A549 (cell line): ENCODE measurements around the gene DDX55. TPM values are rescaled to one million over a fixed set of nuclear protein-coding genes. Genes with fewer than 3 reads are reported as not detected.

Source experiments
- ATAC-seq, 2 experiments: fragments of 200-7000 bp in 1 of 2; fragments of >200 bp in 1 of 2; cut with Nextera tagmentation in 1 of 2; cut with Tn5 transposase in 1 of 2; 3 replicates each; pipeline versions ENCODE4 v1.8.0 to v1.9.1; 2018 to 2020; ENCODE audit warnings: mild to moderate bottlenecking in 1 of 2, moderate library complexity in 1 of 2
- CTCF ChIA-PET: fragments of 300-600 bp; sonication (Branson Sonifier 250); formaldehyde crosslinking; extraction: SDS; loops from one replicate; lab custom pipeline; 2021; ENCODE audit warnings: antibody characterized with exemption, inconsistent platforms; lab: Yijun Ruan, JAX
- POLR2A ChIA-PET: fragments of 350-600 bp; formaldehyde crosslinking; extraction: SDS; loops from one replicate; lab custom pipeline; 2021; ENCODE audit warnings: antibody characterized with exemption, inconsistent platforms; lab: Yijun Ruan, JAX
- DNase-seq, 2 experiments: peaks; one replicate each; pipeline versions ENCODE4 v3.0.0 to v3.0.0-alpha.2; 2011 to 2016; ENCODE audit warnings: low read depth in 1 of 2, low spot score in 1 of 2
- FAIRE-seq: peaks from 2 replicates; lab custom pipeline; 2011; peaks lifted over from hg19 to GRCh38; lab: Jason Lieb, UNC
- H3K27ac ChIP-seq, 2 experiments: fragments of >200 bp; sonication (Bioruptor Twin); formaldehyde crosslinking; 3 replicates each; pipeline ENCODE4 v1.5.1; 2016 to 2017
- H3K4me1 ChIP-seq: fragments of >200 bp; sonication (Bioruptor Twin); formaldehyde crosslinking; 3 replicates; pipeline ENCODE4 v1.6.1; 2016
- H3K4me2 ChIP-seq: fragments of >200 bp; sonication (Bioruptor Twin); formaldehyde crosslinking; 3 replicates; pipeline ENCODE4 v1.6.1; 2016
- H3K4me3 ChIP-seq: fragments of >200 bp; sonication (Bioruptor Twin); formaldehyde crosslinking; 3 replicates; pipeline ENCODE4 v1.5.1; 2016
- H3K9me3 ChIP-seq: fragments of >200 bp; sonication (Bioruptor Twin); formaldehyde crosslinking; 3 replicates; pipeline ENCODE4 v1.6.1; 2016
- BHLHE40 ChIP-seq: IDR thresholded peaks from 2 replicates; pipeline ENCODE4 v1.6.1; 2012; ENCODE audit warnings: low read depth, low read length, inconsistent platforms
- CBX8 ChIP-seq: fragments of 200-600 bp; sonication (generic); IDR thresholded peaks from 2 replicates; pipeline ENCODE4 v1.6.1; 2016
- CEBPB ChIP-seq, 2 experiments: fragments of >200 bp in 1 of 2; sonication (Bioruptor Twin) in 1 of 2; formaldehyde crosslinking in 1 of 2; IDR thresholded peaks; 2 replicates each; pipeline ENCODE4 v1.6.1; 2012 to 2016
- CHD4 ChIP-seq: fragments of 200-600 bp; sonication (generic); IDR thresholded peaks from 2 replicates; pipeline ENCODE4 v1.6.1; 2016; ENCODE audit warnings: antibody characterized with exemption, mild to moderate bottlenecking, borderline replicate concordance
- EHF ChIP-seq: fragments of 250-450 bp; sonication (Bioruptor Pico); IDR thresholded peaks from 2 replicates; pipeline ENCODE4 v1.5.0; 2020; ENCODE audit warnings: mild to moderate bottlenecking
- EHMT2 ChIP-seq: fragments of 200-600 bp; sonication (generic); IDR thresholded peaks from 2 replicates; pipeline ENCODE4 v1.6.1; 2016; ENCODE audit warnings: antibody characterized with exemption, low read depth, mild to moderate bottlenecking, moderate library complexity
- EP300 ChIP-seq, 2 experiments: fragments of >200 bp; sonication (Bioruptor Twin); formaldehyde crosslinking; IDR thresholded peaks; 2 replicates in 1 of 2; 3 replicates in 1 of 2; pipeline ENCODE4 v1.6.1; 2016 to 2017
- ESRRA ChIP-seq: fragments of 150-350 bp; IDR thresholded peaks from 2 replicates; pipeline ENCODE4 v1.6.1; 2014; ENCODE audit warnings: mild to moderate bottlenecking, low read length, borderline replicate concordance
- FOSL2 ChIP-seq, 2 experiments: fragments of 450-650 bp in 1 of 2; fragments of >200 bp in 1 of 2; sonication (Bioruptor Twin) in 1 of 2; formaldehyde crosslinking; IDR thresholded peaks; 2 replicates each; pipeline versions ENCODE4 v1.5.0 to v1.6.1; 2016 to 2020; ENCODE audit warnings: mild to moderate bottlenecking in 1 of 2, moderate library complexity in 1 of 2
- GATA3 ChIP-seq: IDR thresholded peaks from 2 replicates; pipeline ENCODE4 v1.6.1; 2012; ENCODE audit warnings: borderline replicate concordance
- HEYL ChIP-seq: fragments of 250-450 bp; sonication (Bioruptor Pico); IDR thresholded peaks from 2 replicates; pipeline ENCODE4 v1.8.0; 2021; ENCODE audit warnings: mild to moderate bottlenecking, moderate library complexity
- HOXB13 ChIP-seq: fragments of 250-450 bp; sonication (Bioruptor Pico); IDR thresholded peaks from 2 replicates; pipeline ENCODE4 v1.5.0; 2020; ENCODE audit warnings: low read depth, mild to moderate bottlenecking, moderate library complexity
- KDM1A ChIP-seq: fragments of 200-600 bp; sonication (generic); IDR thresholded peaks from 2 replicates; pipeline ENCODE4 v1.6.1; 2016; ENCODE audit warnings: low read depth, mild to moderate bottlenecking
- KDM5A ChIP-seq: fragments of 200-600 bp; sonication (generic); IDR thresholded peaks from 2 replicates; pipeline ENCODE4 v1.6.1; 2016; ENCODE audit warnings: antibody characterized with exemption, mild to moderate bottlenecking
- MAZ ChIP-seq: fragments of 150-350 bp; IDR thresholded peaks from 2 replicates; pipeline ENCODE4 v1.6.1; 2014; ENCODE audit warnings: antibody characterized with exemption, low read depth, low read length, borderline replicate concordance
- PHF8 ChIP-seq: fragments of 200-600 bp; sonication (generic); IDR thresholded peaks from 2 replicates; pipeline ENCODE4 v1.6.1; 2016; ENCODE audit warnings: low read depth, mild to moderate bottlenecking, antibody characterized with exemption, moderate library complexity, borderline replicate concordance
- POLR2A ChIP-seq: IDR thresholded peaks from 2 replicates; pipeline ENCODE4 v1.6.1; 2012; ENCODE audit warnings: mild to moderate bottlenecking, low read length
- POLR2AphosphoS2 ChIP-seq: conservative IDR thresholded peaks from 2 replicates; pipeline ENCODE4 v1.6.1; 2012; ENCODE audit warnings: low read length, improper control_type of control experiment, inconsistent platforms
- RAD21 ChIP-seq, 2 experiments: fragments of >200 bp in 1 of 2; sonication (Bioruptor Twin) in 1 of 2; formaldehyde crosslinking in 1 of 2; IDR thresholded peaks in 1 of 2; conservative IDR thresholded peaks in 1 of 2; 2 replicates in 1 of 2; 3 replicates in 1 of 2; pipeline ENCODE4 v1.6.1; 2012 to 2018; ENCODE audit warnings: inconsistent platforms in 1 of 2
- RCOR1 ChIP-seq: fragments of 150-350 bp; IDR thresholded peaks from 2 replicates; pipeline ENCODE4 v1.6.1; 2014; ENCODE audit warnings: antibody characterized with exemption, low read length, low read depth
- RFX5 ChIP-seq: fragments of 450-650 bp; IDR thresholded peaks from 2 replicates; pipeline ENCODE4 v1.7.1; 2014; ENCODE audit warnings: antibody characterized with exemption, mild to moderate bottlenecking, moderate library complexity
- SMC3 ChIP-seq: fragments of >200 bp; sonication (Bioruptor Twin); formaldehyde crosslinking; IDR thresholded peaks from 3 replicates; pipeline ENCODE4 v1.6.1; 2018; ENCODE audit warnings: inconsistent platforms
- SREBF2 ChIP-seq: fragments of 450-650 bp; IDR thresholded peaks from 2 replicates; pipeline ENCODE4 v1.6.1; 2014; ENCODE audit warnings: mild to moderate bottlenecking, moderate library complexity
- TP53 ChIP-seq: fragments of 250-450 bp; sonication (Bioruptor Pico); IDR thresholded peaks from 2 replicates; pipeline ENCODE4 v1.5.0; 2021; ENCODE audit warnings: mild to moderate bottlenecking, moderate library complexity
- ZC3H11A ChIP-seq: fragments of 450-650 bp; IDR thresholded peaks from 2 replicates; pipeline ENCODE4 v1.6.1; 2014; ENCODE audit warnings: antibody characterized with exemption, mild to moderate bottlenecking
- ZNF302 ChIP-seq: fragments of 250-450 bp; sonication (Bioruptor Pico); IDR thresholded peaks from 2 replicates; pipeline ENCODE4 v1.9.0; 2021; ENCODE audit warnings: inconsistent platforms, mild to moderate bottlenecking, moderate library complexity
- ZSCAN20 ChIP-seq: fragments of 250-450 bp; sonication (Bioruptor Pico); IDR thresholded peaks from 2 replicates; pipeline ENCODE4 v1.8.0; 2022; ENCODE audit warnings: mild to moderate bottlenecking, moderate library complexity
- WGBS: methylation state at CpG from one replicate; pipeline ENCODE4 v1.1.6; 2017; ENCODE audit errors: missing lambda C conversion rate; 5-methylcytosine and 5-hydroxymethylcytosine counted together
- polyA plus RNA-seq, 4 experiments: library from polyadenylated mRNA; depleted of rRNA in 3 of 4; stranded (reverse); fragments of >200 nt; fragmentation: RNase III in 1 of 4; extraction: RNeasy Plus Mini Kit Qiagen cat#74134 plus additional on column Dnase treatment in 1 of 4; gene quantifications; 2 replicates in 3 of 4; 3 replicates in 1 of 4; pipeline ENCODE4 v1.2.3, GENCODE V29; 2011 to 2017
- TF ChIP-seq, protein P1 (sequence below): fragments of 250-450 bp; sonication (Bioruptor Pico); IDR thresholded peaks from 2 replicates; pipeline ENCODE4 v1.5.0; 2021; ENCODE audit warnings: mild to moderate bottlenecking, moderate library complexity, borderline replicate concordance
- TF ChIP-seq, protein P2 (sequence below): fragments of >200 bp; sonication (Bioruptor Twin); formaldehyde crosslinking; IDR thresholded peaks from 3 replicates; pipeline ENCODE4 v1.5.1; 2016
- TF ChIP-seq, protein P3 (sequence below): fragments of >200 bp; sonication (Bioruptor Twin); formaldehyde crosslinking; IDR thresholded peaks from 3 replicates; pipeline ENCODE4 v1.6.1; 2016
- TF ChIP-seq, protein P4 (sequence below): IDR thresholded peaks from 2 replicates; pipeline ENCODE4 v1.6.1; 2012; ENCODE audit warnings: low read depth, borderline replicate concordance
- TF ChIP-seq, protein P5 (sequence below): fragments of >200 bp; sonication (Bioruptor Twin); formaldehyde crosslinking; IDR thresholded peaks from 2 replicates; pipeline ENCODE4 v1.6.1; 2016
- TF ChIP-seq, protein P6 (sequence below): fragments of 250-450 bp; sonication (Bioruptor Pico); IDR thresholded peaks from 2 replicates; pipeline ENCODE4 v1.5.0; 2020; ENCODE audit warnings: low read depth, mild to moderate bottlenecking, moderate library complexity

The DDX55 gene
- polyA plus RNA-seq, 2 of the 4 experiments (the other 2 are of a cell fraction), result 37.5 to 63.4 TPM

DNA sequence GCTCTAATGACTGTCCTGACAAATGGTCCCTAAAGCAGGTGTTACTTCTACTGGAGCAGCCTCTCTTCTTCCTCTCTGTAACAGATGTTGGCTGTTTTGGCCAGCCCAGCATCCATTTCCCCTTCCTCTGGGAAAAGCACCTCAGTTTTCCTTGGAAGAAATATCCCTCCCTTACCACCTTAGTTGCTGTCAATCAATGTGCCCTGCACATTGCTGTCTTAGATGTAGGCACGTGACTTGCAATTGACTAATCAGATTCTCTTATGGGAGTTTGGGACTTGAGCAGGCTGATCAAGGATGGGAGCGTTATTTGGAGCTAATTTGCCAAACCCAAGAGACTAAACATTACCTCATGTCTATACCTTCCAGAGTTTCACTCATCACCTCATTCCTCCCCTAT lies 29.5 kb upstream of the DDX55 start:
- FAIRE-seq, result no peak
- CTCF ChIA-PET, result interaction anchor here (0.6 kb wide), 1 partner anchor 1433 kb away, joined by 3 read pairs; no protein-coding TSS in a partner anchor
- POLR2A ChIA-PET, result no interaction called here
- no peak for TF ChIP-seq ZNF302 (CRISPR knock-in tag)
- TF ChIP-seq SMC3, result no peak
- TF ChIP-seq HEYL (CRISPR knock-in tag), result no peak
- no peak for TF ChIP-seq POLR2AphosphoS2
- no peak for TF ChIP-seq EP300 (IDR thresholded peaks at IDR 0.05)
- TF ChIP-seq SREBF2, result no peak
- TF ChIP-seq TP53 (CRISPR knock-in tag), result no peak
- no peak for TF ChIP-seq GATA3
- TF ChIP-seq ESRRA, result no peak
- no peak for TF ChIP-seq MAZ
- TF ChIP-seq POLR2A, result no peak
- TF ChIP-seq, protein P1, sequence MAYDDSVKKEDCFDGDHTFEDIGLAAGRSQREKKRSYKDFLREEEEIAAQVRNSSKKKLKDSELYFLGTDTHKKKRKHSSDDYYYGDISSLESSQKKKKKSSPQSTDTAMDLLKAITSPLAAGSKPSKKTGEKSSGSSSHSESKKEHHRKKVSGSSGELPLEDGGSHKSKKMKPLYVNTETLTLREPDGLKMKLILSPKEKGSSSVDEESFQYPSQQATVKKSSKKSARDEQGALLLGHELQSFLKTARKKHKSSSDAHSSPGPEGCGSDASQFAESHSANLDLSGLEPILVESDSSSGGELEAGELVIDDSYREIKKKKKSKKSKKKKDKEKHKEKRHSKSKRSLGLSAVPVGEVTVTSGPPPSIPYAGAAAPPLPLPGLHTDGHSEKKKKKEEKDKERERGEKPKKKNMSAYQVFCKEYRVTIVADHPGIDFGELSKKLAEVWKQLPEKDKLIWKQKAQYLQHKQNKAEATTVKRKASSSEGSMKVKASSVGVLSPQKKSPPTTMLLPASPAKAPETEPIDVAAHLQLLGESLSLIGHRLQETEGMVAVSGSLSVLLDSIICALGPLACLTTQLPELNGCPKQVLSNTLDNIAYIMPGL (CRISPR knock-in tag), result no peak
- no peak for TF ChIP-seq RFX5
- TF ChIP-seq EHF (CRISPR knock-in tag), result no peak
- no peak for TF ChIP-seq KDM5A
- no peak for TF ChIP-seq HOXB13
- no peak for TF ChIP-seq CEBPB (IDR thresholded peaks at IDR 0.05)
- Histone ChIP-seq H3K4me3 (no peak overlapping the region), H3K4me1 (no peaks in the 10 kb centered on the region; the same call in 2 of the 3 replicates), H3K9me3 (no peaks in the 10 kb centered on the region), H3K4me2 (no peak overlapping the region), H3K27ac (no peak overlapping the region)
- DNase-seq, result no peak
- no peak for ATAC-seq
- 36% methylated on average over 2 of the region's 2 CpGs for WGBS

DNA sequence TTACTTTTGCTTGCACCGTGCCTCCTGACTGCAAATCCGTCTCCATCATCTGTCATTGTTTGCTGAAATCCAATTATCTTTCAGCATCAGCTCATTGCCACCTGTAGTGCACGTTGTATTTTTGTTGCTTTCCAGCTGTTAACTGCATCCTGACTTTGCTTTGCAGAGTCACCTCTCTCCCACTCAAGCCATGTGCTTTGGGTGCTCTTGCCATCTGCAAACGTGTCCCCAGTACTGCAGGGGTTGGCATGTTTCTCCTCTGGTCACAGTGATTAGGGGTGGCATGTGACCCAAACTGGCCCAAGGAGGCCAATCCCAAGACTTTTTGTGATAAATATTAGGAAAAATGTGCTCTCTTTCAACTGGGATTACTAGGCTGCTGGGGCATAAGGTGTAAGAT lies 28.0 kb upstream of the DDX55 start:
- no peaks in the 10 kb centered on the region for H3K9me3 ChIP-seq
- TF ChIP-seq PHF8, result no peak
- no peak for TF ChIP-seq FOSL2 (IDR thresholded peaks at IDR 0.05)
- no peak for TF ChIP-seq FOSL2 (CRISPR knock-in tag; IDR thresholded peaks at IDR 0.05)
- TF ChIP-seq, protein P2, sequence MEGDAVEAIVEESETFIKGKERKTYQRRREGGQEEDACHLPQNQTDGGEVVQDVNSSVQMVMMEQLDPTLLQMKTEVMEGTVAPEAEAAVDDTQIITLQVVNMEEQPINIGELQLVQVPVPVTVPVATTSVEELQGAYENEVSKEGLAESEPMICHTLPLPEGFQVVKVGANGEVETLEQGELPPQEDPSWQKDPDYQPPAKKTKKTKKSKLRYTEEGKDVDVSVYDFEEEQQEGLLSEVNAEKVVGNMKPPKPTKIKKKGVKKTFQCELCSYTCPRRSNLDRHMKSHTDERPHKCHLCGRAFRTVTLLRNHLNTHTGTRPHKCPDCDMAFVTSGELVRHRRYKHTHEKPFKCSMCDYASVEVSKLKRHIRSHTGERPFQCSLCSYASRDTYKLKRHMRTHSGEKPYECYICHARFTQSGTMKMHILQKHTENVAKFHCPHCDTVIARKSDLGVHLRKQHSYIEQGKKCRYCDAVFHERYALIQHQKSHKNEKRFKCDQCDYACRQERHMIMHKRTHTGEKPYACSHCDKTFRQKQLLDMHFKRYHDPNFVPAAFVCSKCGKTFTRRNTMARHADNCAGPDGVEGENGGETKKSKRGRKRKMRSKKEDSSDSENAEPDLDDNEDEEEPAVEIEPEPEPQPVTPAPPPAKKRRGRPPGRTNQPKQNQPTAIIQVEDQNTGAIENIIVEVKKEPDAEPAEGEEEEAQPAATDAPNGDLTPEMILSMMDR, result no peak
- TF ChIP-seq, protein P3, sequence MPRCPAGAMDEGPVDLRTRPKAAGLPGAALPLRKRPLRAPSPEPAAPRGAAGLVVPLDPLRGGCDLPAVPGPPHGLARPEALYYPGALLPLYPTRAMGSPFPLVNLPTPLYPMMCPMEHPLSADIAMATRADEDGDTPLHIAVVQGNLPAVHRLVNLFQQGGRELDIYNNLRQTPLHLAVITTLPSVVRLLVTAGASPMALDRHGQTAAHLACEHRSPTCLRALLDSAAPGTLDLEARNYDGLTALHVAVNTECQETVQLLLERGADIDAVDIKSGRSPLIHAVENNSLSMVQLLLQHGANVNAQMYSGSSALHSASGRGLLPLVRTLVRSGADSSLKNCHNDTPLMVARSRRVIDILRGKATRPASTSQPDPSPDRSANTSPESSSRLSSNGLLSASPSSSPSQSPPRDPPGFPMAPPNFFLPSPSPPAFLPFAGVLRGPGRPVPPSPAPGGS, result no peak
- TF ChIP-seq RAD21 (conservative IDR thresholded peaks at IDR 0.05 in 1 of 2, IDR thresholded peaks at IDR 0.05 in 1 of 2), result no peak
- no peak for TF ChIP-seq CBX8
- no peak for TF ChIP-seq KDM1A
- TF ChIP-seq ZNF302 (CRISPR knock-in tag), result no peak
- TF ChIP-seq RCOR1, result no peak
- no peak for TF ChIP-seq BHLHE40
- TF ChIP-seq, protein P4, sequence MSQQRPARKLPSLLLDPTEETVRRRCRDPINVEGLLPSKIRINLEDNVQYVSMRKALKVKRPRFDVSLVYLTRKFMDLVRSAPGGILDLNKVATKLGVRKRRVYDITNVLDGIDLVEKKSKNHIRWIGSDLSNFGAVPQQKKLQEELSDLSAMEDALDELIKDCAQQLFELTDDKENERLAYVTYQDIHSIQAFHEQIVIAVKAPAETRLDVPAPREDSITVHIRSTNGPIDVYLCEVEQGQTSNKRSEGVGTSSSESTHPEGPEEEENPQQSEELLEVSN, result no peak
- TF ChIP-seq EP300 (IDR thresholded peaks at IDR 0.05), result no peak
- TF ChIP-seq EHMT2, result no peak
- TF ChIP-seq, protein P5, sequence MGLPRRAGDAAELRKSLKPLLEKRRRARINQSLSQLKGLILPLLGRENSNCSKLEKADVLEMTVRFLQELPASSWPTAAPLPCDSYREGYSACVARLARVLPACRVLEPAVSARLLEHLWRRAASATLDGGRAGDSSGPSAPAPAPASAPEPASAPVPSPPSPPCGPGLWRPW, result no peak
- no peak for TF ChIP-seq GATA3
- no peak for TF ChIP-seq ZSCAN20 (CRISPR knock-in tag)
- TF ChIP-seq, protein P6, sequence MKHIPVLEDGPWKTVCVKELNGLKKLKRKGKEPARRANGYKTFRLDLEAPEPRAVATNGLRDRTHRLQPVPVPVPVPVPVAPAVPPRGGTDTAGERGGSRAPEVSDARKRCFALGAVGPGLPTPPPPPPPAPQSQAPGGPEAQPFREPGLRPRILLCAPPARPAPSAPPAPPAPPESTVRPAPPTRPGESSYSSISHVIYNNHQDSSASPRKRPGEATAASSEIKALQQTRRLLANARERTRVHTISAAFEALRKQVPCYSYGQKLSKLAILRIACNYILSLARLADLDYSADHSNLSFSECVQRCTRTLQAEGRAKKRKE, result no peak
- no peak for TF ChIP-seq CHD4
- no peak for TF ChIP-seq TP53 (CRISPR knock-in tag)
- TF ChIP-seq ZC3H11A, result no peak
- TF ChIP-seq, all 56 proteins: peak for 0
- POLR2A ChIA-PET, result no interaction called here
- no peaks in the 10 kb centered on the region; the same call in 2 of the 3 replicates for H3K4me1 ChIP-seq
- H3K4me3 ChIP-seq, result no peak overlapping the region
- 19% methylated on average over 4 of the region's 4 CpGs for WGBS
- H3K27ac ChIP-seq, result no peak overlapping the region
- ATAC-seq (no peak), FAIRE-seq (no peak), DNase-seq (no peak)
- CTCF ChIA-PET, result interaction anchor here (0.9 kb wide), 1 partner anchor 12 kb away, joined by 3 read pairs; no protein-coding TSS in a partner anchor
- H3K4me2 ChIP-seq, result no peak overlapping the region
